ENCODE data around the gene TMEM187.

- no peak for TF ChIP-seq CTCF (IDR thresholded peaks at IDR 0.05)
- TF ChIP-seq POLR2A (IDR thresholded peaks at IDR 0.05), result no peak
Observed at GRCh38 chrX:154013001-154013421, 40.5 kb downstream of the TMEM187 start.

Measured in heart left ventricle (tissue), 13 donors.